HG03103 (cell line): ENCODE measurements around the gene CA14.
"Not testable (repeated sequence)": the region's sequence is repeated elsewhere in the genome, so short reads cannot be mapped to it uniquely, and the experiment has no call there.

Experiments
- ATAC-seq: cut with Tn5 transposase; IDR thresholded peaks from one replicate; pipeline ENCODE4 v1.9.1; 2021; ENCODE audit warnings: low read depth; ENCODE audit not compliant: unreplicated experiment

CA14 gene

GRCh38 chr1:150235852-150236613 is 21.5 kb upstream of the CA14 start, which contains the start of gene ANP32E:
Gene ANP32E, minus strand, starts transcription at chr1:150236112. Its CDS starts 326 bp downstream, at chr1:150235786.
- ATAC-seq: peak; percentile 80

GRCh38 chr1:150236614-150237100 is 20.9 kb upstream of the CA14 start:
- ATAC-seq: no peak

GRCh38 chr1:150237176-150237575 is 20.4 kb upstream of the CA14 start:
- ATAC-seq: not testable (repeated sequence)

- no peak for ATAC-seq
These were observed 19.8 kb upstream of the CA14 start for GRCh38 chr1:150237746-150238145.

GRCh38 chr1:150243003-150243402 is 14.6 kb upstream of the CA14 start:
- no peak for ATAC-seq

- no peak for ATAC-seq
These were observed 7.6 kb upstream of the CA14 start for GRCh38 chr1:150249936-150250335.

- ATAC-seq: no peak
These were observed 1.4 kb upstream of the CA14 start for GRCh38 chr1:150256198-150256553.

GRCh38 chr1:150256554-150257341 is 826 bp upstream of the CA14 start:
- ATAC-seq: no peak

GRCh38 chr1:150259217-150259616 is 1.6 kb downstream of the CA14 start:
- ATAC-seq: no peak

GRCh38 chr1:150259758-150260669 is 2.4 kb downstream of the CA14 start:
- no peak for ATAC-seq

- no peak for ATAC-seq
These were observed 3.8 kb downstream of the CA14 start for GRCh38 chr1:150261367-150261766.

GRCh38 chr1:150262388-150263320 is 5.1 kb downstream of the CA14 start:
- no peak for ATAC-seq

GRCh38 chr1:150263549-150263948 is 6.0 kb downstream of the CA14 start:
- ATAC-seq: no peak

- no peak for ATAC-seq
These were observed 10.3 kb downstream of the CA14 start for GRCh38 chr1:150267896-150268295.

- ATAC-seq: no peak
These were observed 10.7 kb downstream of the CA14 start for GRCh38 chr1:150268340-150268704.

- ATAC-seq: peak; percentile 85
These were observed 11.3 kb downstream of the CA14 start, which contains the start of gene APH1A for GRCh38 chr1:150268705-150269403. Gene APH1A, minus strand, starts transcription at chr1:150269016. Its CDS starts 206 bp downstream, at chr1:150268810.

GRCh38 chr1:150269451-150269850 is 11.9 kb downstream of the CA14 start:
- ATAC-seq: no peak

GRCh38 chr1:150271291-150271959 is 13.9 kb downstream of the CA14 start:
- no peak for ATAC-seq
